PC-9 (cell line): ENCODE data around the gene AOPEP. TPM values are rescaled to one million over a fixed set of nuclear protein-coding genes. Genes with fewer than 3 reads are reported as not detected.

Source experiments
- BruUV-seq: library from RNA; stranded (reverse); fragments of 400-500 nt; replicated peaks from 2 replicates; lab custom pipeline; 2021; lab: Mats Ljungman, UMichigan
- CTCF ChIA-PET: fragments of 300-600 bp; sonication (Branson Sonifier 250); formaldehyde crosslinking; loops from one replicate; lab custom pipeline; 2022; ENCODE audit warnings: antibody characterized with exemption; lab: Charles Lee
- POLR2A ChIA-PET: fragments of 300-600 bp; sonication (Branson Sonifier 250); formaldehyde crosslinking; loops from one replicate; lab custom pipeline; 2022; ENCODE audit warnings: antibody characterized with exemption; ENCODE audit not compliant: unreplicated experiment; lab: Charles Lee
- DNase-seq, 2 experiments: peaks; one replicate each; pipeline versions ENCODE4 v3.0.0 to v3.0.0-alpha.2; 2015 to 2022; ENCODE audit warnings: mixed read lengths in 1 of 2
- H2AFZ ChIP-seq: fragments of 200-600 bp; sonication (generic); 2 replicates; pipeline ENCODE4 v1.8.1; 2017; ENCODE audit warnings: antibody characterized with exemption
- H3F3A ChIP-seq: fragments of 200-600 bp; sonication (generic); 2 replicates; pipeline ENCODE4 v1.8.1; 2017; ENCODE audit warnings: antibody characterized with exemption, mild to moderate bottlenecking, low read depth; ENCODE audit not compliant: insufficient read depth
- H3K27ac ChIP-seq: fragments of 200-600 bp; sonication (generic); 2 replicates; pipeline ENCODE4 v1.6.1; 2016; ENCODE audit warnings: mixed run types
- H3K27me3 ChIP-seq: fragments of 200-600 bp; sonication (generic); 2 replicates; pipeline ENCODE4 v1.6.1; 2016; ENCODE audit warnings: low read depth, mixed run types; ENCODE audit not compliant: insufficient read depth
- H3K36me3 ChIP-seq: fragments of 200-600 bp; sonication (generic); 2 replicates; pipeline ENCODE4 v1.6.1; 2016; ENCODE audit warnings: low read depth, mixed run types
- H3K4me1 ChIP-seq: fragments of 200-600 bp; sonication (generic); replicated peaks from 2 replicates; pipeline ENCODE4 v1.6.1; 2016; ENCODE audit warnings: mixed run types; ENCODE audit not compliant: insufficient read depth
- H3K4me2 ChIP-seq: fragments of 200-600 bp; sonication (generic); 2 replicates; pipeline ENCODE4 v1.6.1; 2017; ENCODE audit warnings: mixed run types
- H3K4me3 ChIP-seq: fragments of 200-600 bp; sonication (generic); 2 replicates; pipeline ENCODE4 v1.6.1; 2016; ENCODE audit warnings: mixed run types
- H3K79me2 ChIP-seq: fragments of 200-600 bp; sonication (generic); 2 replicates; pipeline ENCODE4 v1.6.1; 2017; ENCODE audit warnings: low read depth, mixed run types
- H3K9me2 ChIP-seq: fragments of 200-600 bp; sonication (generic); 2 replicates; pipeline ENCODE4 v1.8.1; 2017; ENCODE audit warnings: mild to moderate bottlenecking; ENCODE audit not compliant: insufficient read depth
- H3K9me3 ChIP-seq: fragments of 200-600 bp; sonication (generic); 2 replicates; pipeline ENCODE4 v1.8.1; 2016; ENCODE audit warnings: low read depth; ENCODE audit not compliant: insufficient read depth
- H4K20me1 ChIP-seq: fragments of 200-600 bp; sonication (generic); 2 replicates; pipeline ENCODE4 v1.8.1; 2017; ENCODE audit not compliant: insufficient read depth
- EZH2 ChIP-seq: fragments of 200-600 bp; sonication (generic); IDR thresholded peaks from 2 replicates; pipeline ENCODE4 v1.8.0; 2017; ENCODE audit warnings: antibody characterized with exemption, low read depth
- intact Hi-C: fragments of 100-400 bp; cut with micrococcal nuclease; formaldehyde crosslinking; loops from one replicate; pipeline ENCODE4 v1.10.0; 2022; ENCODE audit not compliant: unreplicated experiment
- total RNA-seq: library from RNA; stranded (reverse); gene quantifications from 2 replicates; pipeline ENCODE4 v1.2.3, GENCODE V29; 2021
- TF ChIP-seq, protein P1 (sequence below): fragments of 200-600 bp; sonication (generic); conservative IDR thresholded peaks from 2 replicates; pipeline ENCODE4 v1.6.1; 2017; ENCODE audit warnings: mixed run types, antibody characterized with exemption, mild to moderate bottlenecking, moderate library complexity

Gene AOPEP
- total RNA-seq, 1 experiment from 2014 or later, result 90.0 TPM

DNA sequence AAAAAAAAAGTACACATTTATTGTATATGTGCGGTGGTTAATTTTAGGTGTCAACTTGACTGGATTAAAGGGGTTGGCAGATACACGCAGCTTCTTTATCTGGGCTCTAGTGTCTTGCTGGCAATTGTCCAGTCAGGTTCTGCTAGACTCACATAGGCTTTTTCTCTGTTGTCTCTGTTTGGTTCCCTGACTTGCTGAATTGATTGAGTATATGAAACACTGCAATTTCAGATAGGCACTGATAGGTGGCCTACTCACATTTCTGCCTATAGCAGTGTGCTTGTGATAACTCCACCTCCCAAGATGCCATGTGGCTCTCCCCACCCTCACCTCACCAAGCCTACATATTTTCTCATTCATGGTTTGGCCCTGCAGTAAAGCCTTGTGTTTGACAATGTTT lies 52.5 kb downstream of the AOPEP start:
- BruUV-seq, result no TSS peak
- Histone ChIP-seq H3K4me2 (no peak overlapping the region), H3K4me3 (no peak overlapping the region), H3K9me3 (no peaks in the 10 kb centered on the region), H4K20me1 (no peaks in the 10 kb centered on the region), H2AFZ (no peak overlapping the region), H3F3A (peaks cover 19% of the 10 kb centered on the region; the same call in 1 of the 2 replicates), H3K79me2 (peaks cover 4% of the 10 kb centered on the region; the same call in 1 of the 2 replicates), H3K36me3 (no peaks in the 10 kb centered on the region), H3K9me2 (no peaks in the 10 kb centered on the region), H3K27me3 (no peaks in the 10 kb centered on the region), H3K4me1 (peaks cover 22% of the 10 kb centered on the region), H3K27ac (no peak overlapping the region)
- TF ChIP-seq EZH2, result no peak
- TF ChIP-seq, protein P1, sequence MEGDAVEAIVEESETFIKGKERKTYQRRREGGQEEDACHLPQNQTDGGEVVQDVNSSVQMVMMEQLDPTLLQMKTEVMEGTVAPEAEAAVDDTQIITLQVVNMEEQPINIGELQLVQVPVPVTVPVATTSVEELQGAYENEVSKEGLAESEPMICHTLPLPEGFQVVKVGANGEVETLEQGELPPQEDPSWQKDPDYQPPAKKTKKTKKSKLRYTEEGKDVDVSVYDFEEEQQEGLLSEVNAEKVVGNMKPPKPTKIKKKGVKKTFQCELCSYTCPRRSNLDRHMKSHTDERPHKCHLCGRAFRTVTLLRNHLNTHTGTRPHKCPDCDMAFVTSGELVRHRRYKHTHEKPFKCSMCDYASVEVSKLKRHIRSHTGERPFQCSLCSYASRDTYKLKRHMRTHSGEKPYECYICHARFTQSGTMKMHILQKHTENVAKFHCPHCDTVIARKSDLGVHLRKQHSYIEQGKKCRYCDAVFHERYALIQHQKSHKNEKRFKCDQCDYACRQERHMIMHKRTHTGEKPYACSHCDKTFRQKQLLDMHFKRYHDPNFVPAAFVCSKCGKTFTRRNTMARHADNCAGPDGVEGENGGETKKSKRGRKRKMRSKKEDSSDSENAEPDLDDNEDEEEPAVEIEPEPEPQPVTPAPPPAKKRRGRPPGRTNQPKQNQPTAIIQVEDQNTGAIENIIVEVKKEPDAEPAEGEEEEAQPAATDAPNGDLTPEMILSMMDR, result no peak; the same call in 1 of the 2 replicates
- no peak for DNase-seq
- POLR2A ChIA-PET, result interaction anchor here (0.6 kb wide), 1 partner anchor 193 kb away, joined by 10 read pairs; no protein-coding TSS in a partner anchor
- CTCF ChIA-PET, result no interaction called here
- intact Hi-C loops, result no loop called here

DNA sequence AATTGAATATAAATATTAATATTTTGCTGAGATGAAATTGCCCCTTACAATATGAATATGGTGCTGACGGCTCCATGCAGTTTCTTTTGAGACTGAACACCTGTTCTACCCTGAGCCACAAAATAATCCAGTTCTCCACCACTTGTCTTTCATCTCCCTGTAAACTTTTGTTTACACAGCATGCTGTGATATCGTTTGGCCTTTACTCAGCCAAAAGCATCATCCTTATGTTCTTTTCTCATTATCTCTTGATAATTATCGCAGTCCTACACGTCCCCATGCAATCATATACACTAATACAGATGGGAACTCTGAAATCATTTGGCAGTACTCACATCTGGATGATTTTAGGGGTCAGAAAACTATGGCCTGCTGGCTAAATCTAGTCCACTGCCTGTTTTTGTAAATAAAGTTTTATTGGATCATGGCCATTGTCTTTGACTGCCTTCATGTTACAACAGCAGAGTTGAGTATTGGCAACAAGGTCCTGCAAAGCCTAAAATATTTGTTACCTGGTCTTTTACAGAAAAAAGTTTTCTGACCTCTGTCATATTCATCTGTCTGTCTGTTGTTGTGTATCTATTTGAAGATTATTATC lies 53.3 kb downstream of the AOPEP start:
- H3K4me1 ChIP-seq, result peaks cover 30% of the 10 kb centered on the region
- no peak overlapping the region for H2AFZ ChIP-seq
- intact Hi-C loops, result loop anchor here (5.0 kb wide), 1 partner anchor 258 kb away; no protein-coding TSS in a partner anchor
- no peak overlapping the region for H3K4me2 ChIP-seq
- no peaks in the 10 kb centered on the region for H3K36me3 ChIP-seq
- no peaks in the 10 kb centered on the region for H3K9me2 ChIP-seq
- no TSS peak for BruUV-seq
- no peak overlapping the region for H3K27ac ChIP-seq
- H4K20me1 ChIP-seq, result no peaks in the 10 kb centered on the region
- H3K79me2 ChIP-seq, result peaks cover 9% of the 10 kb centered on the region; the same call in 1 of the 2 replicates
- no peaks in the 10 kb centered on the region for H3K27me3 ChIP-seq
- H3K4me3 ChIP-seq, result no peak overlapping the region
- TF ChIP-seq EZH2, result no peak
- TF ChIP-seq, protein P1, result no peak
- no peak for DNase-seq
- ChIA-PET POLR2A (no interaction called here), CTCF (interaction anchor here (1.0 kb wide), 1 partner anchor 352 kb away, joined by 3 read pairs; no protein-coding TSS in a partner anchor)
- peaks cover 22% of the 10 kb centered on the region; the same call in 1 of the 2 replicates for H3F3A ChIP-seq
- H3K9me3 ChIP-seq, result no peaks in the 10 kb centered on the region

DNA sequence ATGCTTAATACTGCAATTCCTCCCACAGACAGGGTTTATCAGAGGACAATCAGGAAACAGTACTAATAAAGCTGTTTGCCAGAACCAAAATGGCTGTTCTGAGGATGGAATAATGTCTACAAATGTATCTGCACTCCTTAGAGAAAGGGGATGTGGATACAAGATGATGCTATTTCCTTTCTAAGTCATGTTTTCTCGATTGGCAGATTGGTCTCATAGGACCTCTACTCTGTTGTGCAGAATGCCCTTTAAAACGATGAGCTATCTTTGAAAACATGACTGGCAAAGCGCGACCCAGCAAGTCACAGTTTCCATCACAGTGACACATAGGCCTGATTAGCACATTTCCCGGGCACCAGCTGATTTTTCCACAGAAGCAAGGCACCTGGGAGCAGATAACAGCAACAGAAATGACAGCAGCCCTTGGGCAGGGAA lies 54.0 kb downstream of the AOPEP start:
- TF ChIP-seq EZH2, result no peak
- TF ChIP-seq, protein P1, result no peak
- H3K36me3 ChIP-seq, result no peaks in the 10 kb centered on the region
- peaks cover 30% of the 10 kb centered on the region for H3K4me1 ChIP-seq
- H3K9me3 ChIP-seq, result no peaks in the 10 kb centered on the region
- H3F3A ChIP-seq, result peaks cover 22% of the 10 kb centered on the region; the same call in 1 of the 2 replicates
- no peak for DNase-seq
- ChIA-PET CTCF (interaction anchor here (0.5 to 1.0 kb wide), 2 partner anchors 92 to 351 kb away, joined by 3 read pairs; no protein-coding TSS in a partner anchor), POLR2A (interaction anchor here (0.6 kb wide), 1 partner anchor 226 kb away, joined by 4 read pairs; the partner anchor contains the start of gene PCAT7)
- no peaks in the 10 kb centered on the region for H3K9me2 ChIP-seq
- BruUV-seq, result no TSS peak
- H3K27ac ChIP-seq, result no peak overlapping the region
- no peak overlapping the region for H2AFZ ChIP-seq
- H3K4me2 ChIP-seq, result no peak overlapping the region
- peaks cover 14% of the 10 kb centered on the region; the same call in 1 of the 2 replicates for H3K79me2 ChIP-seq
- intact Hi-C loops, result loop anchor here (5.0 kb wide), 1 partner anchor 257 kb away; no protein-coding TSS in a partner anchor
- no peaks in the 10 kb centered on the region for H3K27me3 ChIP-seq
- H4K20me1 ChIP-seq, result no peaks in the 10 kb centered on the region
- H3K4me3 ChIP-seq, result no peak overlapping the region
